ENCODE data around the gene NPB.

Gene NPB

GRCh38 chr17:81869221-81870130, 32.6 kb upstream of the NPB start:
- Histone ChIP-seq H3K4me3 (ENCODE audit: low read depth, low read length) (peak overlapping the region; percentile 85), H3K27ac (ENCODE audit: extremely low read depth, low read depth, low read length) (peak overlapping the region; percentile 100), H3K36me3 (ENCODE audit: control insufficient read depth in 2 of 2, insufficient read depth in 1 of 2, low read length in 2 of 2) (peaks cover 5 to 57% of the 10 kb centered on the region in 2 experiments; a peak in 2 of 3 replicates), H3K4me1 (ENCODE audit: control insufficient read depth, insufficient read depth, low read length) (peaks cover 17% of the 10 kb centered on the region; the same call in 1 of the 2 replicates), H3K9me3 (ENCODE audit: control insufficient read depth, insufficient read depth, low read depth, low read length) (no peaks in the 10 kb centered on the region)
- POLR2A ChIA-PET, result interaction anchor here (1.1 to 2.7 kb wide), 12 partner anchors 9 to 186 kb away, joined by 3 to 17 read pairs (median 6); partner anchors contain the start of genes ARL16, CENPX, HGS and LRRC45
- CTCF ChIA-PET, result interaction anchor here (0.6 to 2.6 kb wide), 18 partner anchors 8 to 161 kb away, joined by 3 to 15 read pairs (median 4); partner anchors contain the start of genes MAFG and PCYT2
- TF ChIP-seq KLF1 (tag by site-specific recombination; IDR thresholded peaks at IDR 0.05), result peak; percentile 19; the same call in 1 of the 2 replicates
- peak; percentile 96 for TF ChIP-seq ZBTB20 (tag by site-specific recombination; IDR thresholded peaks at IDR 0.05)
- TF ChIP-seq ZIC2 (tag by site-specific recombination; IDR thresholded peaks at IDR 0.05), result peak; percentile 97
- peak; percentile 62 for TF ChIP-seq ZXDB (tag by site-specific recombination; IDR thresholded peaks at IDR 0.05)
- TF ChIP-seq KLF17 (tag by site-specific recombination; IDR thresholded peaks at IDR 0.05), result peak; percentile 32; the same call in 1 of the 2 replicates
- no peak for TF ChIP-seq ZNF157 (tag by site-specific recombination; IDR thresholded peaks at IDR 0.05)
- no peak for TF ChIP-seq SALL2 (tag by site-specific recombination; IDR thresholded peaks at IDR 0.05; ENCODE audit: borderline replicate concordance)
- peak; percentile 90 for TF ChIP-seq SCRT1 (tag by site-specific recombination; IDR thresholded peaks at IDR 0.05; ENCODE audit: borderline replicate concordance)
- TF ChIP-seq ZNF639 (tag by site-specific recombination; IDR thresholded peaks at IDR 0.05), result peak; percentile 48; the same call in 1 of the 2 replicates
- peak; percentile 70; the same call in 1 of the 2 replicates for TF ChIP-seq ZSCAN23 (tag by site-specific recombination; IDR thresholded peaks at IDR 0.05)
- peak; percentile 23; the same call in 1 of the 2 replicates for TF ChIP-seq ZBTB1 (tag by site-specific recombination; IDR thresholded peaks at IDR 0.05)
- peak; percentile 95 for TF ChIP-seq BCL11B (tag by site-specific recombination; IDR thresholded peaks at IDR 0.05; ENCODE audit: low read depth)
- TF ChIP-seq ZSCAN5A (tag by site-specific recombination; IDR thresholded peaks at IDR 0.05), result peak; percentile 49; the same call in 1 of the 2 replicates
- peak; percentile 29; the same call in 1 of the 2 replicates for TF ChIP-seq TSHZ1 (tag by site-specific recombination; IDR thresholded peaks at IDR 0.05; ENCODE audit: borderline replicate concordance)
- peak; percentile 53; the same call in 1 of the 2 replicates for TF ChIP-seq WT1 (tag by site-specific recombination; IDR thresholded peaks at IDR 0.05)
- peak; percentile 57; the same call in 1 of the 2 replicates for TF ChIP-seq ZBTB17 (tag by site-specific recombination; IDR thresholded peaks at IDR 0.05)
- 0 out of 2 replicates have a peak, but pooled peaks have one; percentile 14 for TF ChIP-seq ZNF10 (tag by site-specific recombination; IDR thresholded peaks at IDR 0.05)
- TF ChIP-seq IKZF3 (tag by site-specific recombination; IDR thresholded peaks at IDR 0.05), result peak; percentile 58; the same call in 1 of the 2 replicates
- peak; percentile 38 for TF ChIP-seq PRDM4 (tag by site-specific recombination; IDR thresholded peaks at IDR 0.05)
- TF ChIP-seq SCRT2 (tag by site-specific recombination; IDR thresholded peaks at IDR 0.05), result peak; percentile 95
- TF ChIP-seq ZNF324 (tag by site-specific recombination; IDR thresholded peaks at IDR 0.05), result 0 out of 2 replicates have a peak, but pooled peaks have one; percentile 29
- TF ChIP-seq ZNF623 (tag by site-specific recombination; IDR thresholded peaks at IDR 0.05), result 0 out of 2 replicates have a peak, but pooled peaks have one; percentile 7
- TF ChIP-seq REPIN1 (tag by site-specific recombination; IDR thresholded peaks at IDR 0.05; ENCODE audit: low read depth), result peak; percentile 75; the same call in 1 of the 2 replicates
- TF ChIP-seq KLF8 (tag by site-specific recombination; IDR thresholded peaks at IDR 0.05), result peak; percentile 17; the same call in 1 of the 2 replicates
- TF ChIP-seq YY1 (tag by site-specific recombination; IDR thresholded peaks at IDR 0.05), result peak; percentile 22; the same call in 1 of the 2 replicates
